Measurements from ENCODE around the gene GTF2H1.

Gene GTF2H1

DNA sequence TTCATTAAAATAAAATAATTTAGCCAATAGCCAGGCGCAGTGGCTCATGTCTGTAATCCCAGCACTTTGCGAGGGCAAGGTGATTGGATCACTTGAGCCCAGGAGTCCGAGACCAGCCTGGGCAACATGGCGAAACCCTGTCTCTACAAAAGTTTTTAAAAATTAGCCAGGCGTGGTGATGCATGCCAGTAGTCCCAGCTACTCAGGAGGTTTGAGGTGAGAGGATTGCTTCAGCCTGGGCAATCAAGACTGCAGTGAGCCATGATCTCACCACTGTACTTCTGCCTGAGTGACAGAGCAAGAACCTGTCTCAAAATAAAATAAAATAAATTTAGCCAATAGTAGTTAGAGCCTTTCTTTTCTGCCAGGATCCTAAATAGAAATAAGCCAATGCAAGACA lies 12.7 kb upstream of the GTF2H1 start:
- no peaks in the 10 kb centered on the region for H3F3A ChIP-seq (ENCODE audit: insufficient read depth, low read length)
- H4K20me1 ChIP-seq (ENCODE audit: insufficient read depth, low read length): no peaks in the 10 kb centered on the region
- TF ChIP-seq EZH2 (IDR thresholded peaks at IDR 0.05; ENCODE audit: borderline replicate concordance, low read length): no peak
- TF ChIP-seq, protein P1, sequence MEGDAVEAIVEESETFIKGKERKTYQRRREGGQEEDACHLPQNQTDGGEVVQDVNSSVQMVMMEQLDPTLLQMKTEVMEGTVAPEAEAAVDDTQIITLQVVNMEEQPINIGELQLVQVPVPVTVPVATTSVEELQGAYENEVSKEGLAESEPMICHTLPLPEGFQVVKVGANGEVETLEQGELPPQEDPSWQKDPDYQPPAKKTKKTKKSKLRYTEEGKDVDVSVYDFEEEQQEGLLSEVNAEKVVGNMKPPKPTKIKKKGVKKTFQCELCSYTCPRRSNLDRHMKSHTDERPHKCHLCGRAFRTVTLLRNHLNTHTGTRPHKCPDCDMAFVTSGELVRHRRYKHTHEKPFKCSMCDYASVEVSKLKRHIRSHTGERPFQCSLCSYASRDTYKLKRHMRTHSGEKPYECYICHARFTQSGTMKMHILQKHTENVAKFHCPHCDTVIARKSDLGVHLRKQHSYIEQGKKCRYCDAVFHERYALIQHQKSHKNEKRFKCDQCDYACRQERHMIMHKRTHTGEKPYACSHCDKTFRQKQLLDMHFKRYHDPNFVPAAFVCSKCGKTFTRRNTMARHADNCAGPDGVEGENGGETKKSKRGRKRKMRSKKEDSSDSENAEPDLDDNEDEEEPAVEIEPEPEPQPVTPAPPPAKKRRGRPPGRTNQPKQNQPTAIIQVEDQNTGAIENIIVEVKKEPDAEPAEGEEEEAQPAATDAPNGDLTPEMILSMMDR (IDR thresholded peaks at IDR 0.05; ENCODE audit: low read length): no peak
- no peaks in the 10 kb centered on the region for H3K27me3 ChIP-seq (ENCODE audit: insufficient read depth, low read length)
- H3K9me3 ChIP-seq (ENCODE audit: low read length): no peaks in the 10 kb centered on the region
- H2AFZ ChIP-seq (ENCODE audit: low read length): no peak overlapping the region
- no peaks in the 10 kb centered on the region for H3K4me1 ChIP-seq (ENCODE audit: insufficient read depth, low read length, severe bottlenecking)
- no peaks in the 10 kb centered on the region for H3K9me2 ChIP-seq (ENCODE audit: low read depth, low read length)
- H3K9ac ChIP-seq (ENCODE audit: low read length): no peak overlapping the region
- no peak overlapping the region for H3K4me2 ChIP-seq (ENCODE audit: low read length)
- peaks cover 64% of the 10 kb centered on the region for H3K36me3 ChIP-seq (ENCODE audit: insufficient read depth, low read length)
- no peak overlapping the region for H3K4me3 ChIP-seq (ENCODE audit: low read depth, low read length, poor library complexity, severe bottlenecking)
- no peaks in the 10 kb centered on the region for H3K79me2 ChIP-seq (ENCODE audit: insufficient read depth, low read length)
- no peak overlapping the region for H3K27ac ChIP-seq (ENCODE audit: low read depth, low read length, poor library complexity, severe bottlenecking)

DNA sequence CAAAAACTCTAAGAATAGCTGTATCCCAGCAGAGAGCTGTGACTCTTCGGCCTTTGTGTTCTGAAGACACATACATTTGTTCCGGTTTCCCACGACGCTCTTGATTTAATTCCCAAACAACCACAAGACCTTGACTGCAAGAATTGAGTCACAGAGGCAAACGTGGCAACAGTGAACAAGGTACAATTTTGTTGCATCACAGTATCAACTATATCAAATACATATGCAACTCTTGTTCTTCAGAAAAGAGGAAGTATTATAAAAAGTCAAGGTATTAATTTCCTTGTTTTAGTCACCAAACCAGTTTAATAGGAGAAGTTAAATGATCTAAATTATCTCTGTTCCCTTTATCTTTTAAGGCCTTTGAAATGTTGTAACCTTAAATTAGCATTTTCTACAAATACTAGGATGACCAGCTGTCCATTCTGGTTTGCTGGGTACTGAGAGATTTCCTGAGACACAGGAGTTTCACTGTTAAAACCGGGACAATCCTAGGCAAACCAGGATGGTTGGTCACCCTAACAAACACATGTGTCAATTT lies 11.5 kb upstream of the GTF2H1 start:
- Histone ChIP-seq H3K27me3 (ENCODE audit: insufficient read depth, low read length) (no peaks in the 10 kb centered on the region), H3K4me3 (ENCODE audit: low read depth, low read length, poor library complexity, severe bottlenecking) (no peak overlapping the region), H3K79me2 (ENCODE audit: insufficient read depth, low read length) (no peaks in the 10 kb centered on the region), H3F3A (ENCODE audit: insufficient read depth, low read length) (no peaks in the 10 kb centered on the region), H2AFZ (ENCODE audit: low read length) (no peak overlapping the region), H3K4me2 (ENCODE audit: low read length) (no peak overlapping the region), H3K9me3 (ENCODE audit: low read length) (no peaks in the 10 kb centered on the region), H4K20me1 (ENCODE audit: insufficient read depth, low read length) (no peaks in the 10 kb centered on the region), H3K4me1 (ENCODE audit: insufficient read depth, low read length, severe bottlenecking) (no peaks in the 10 kb centered on the region), H3K9ac (ENCODE audit: low read length) (no peak overlapping the region), H3K36me3 (ENCODE audit: insufficient read depth, low read length) (peaks cover 55% of the 10 kb centered on the region), H3K27ac (ENCODE audit: low read depth, low read length, poor library complexity, severe bottlenecking) (no peak overlapping the region), H3K9me2 (ENCODE audit: low read depth, low read length) (no peaks in the 10 kb centered on the region)
- no peak for TF ChIP-seq EZH2 (IDR thresholded peaks at IDR 0.05; ENCODE audit: borderline replicate concordance, low read length)
- TF ChIP-seq, protein P1 (IDR thresholded peaks at IDR 0.05; ENCODE audit: low read length): no peak

DNA sequence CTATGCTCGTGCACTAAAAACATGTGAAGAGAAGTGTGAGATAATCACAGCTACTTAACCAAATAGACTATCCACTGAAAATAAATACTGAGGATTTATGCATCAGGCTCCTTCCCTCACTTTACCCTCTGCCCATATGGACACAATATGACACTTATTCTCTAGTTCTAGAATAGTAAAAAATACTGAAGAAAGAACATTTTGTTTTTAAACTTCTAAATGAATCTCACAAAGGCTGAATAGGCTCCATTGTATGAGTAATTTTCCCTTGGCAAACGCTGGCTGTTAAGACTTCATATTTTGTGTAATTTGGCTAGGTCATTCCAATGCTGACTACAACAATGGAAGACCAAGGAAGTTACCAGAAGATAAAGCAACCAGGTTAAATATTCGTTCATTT lies 10.4 kb upstream of the GTF2H1 start:
- Histone ChIP-seq H2AFZ (ENCODE audit: low read length) (no peak overlapping the region), H3K9ac (ENCODE audit: low read length) (no peak overlapping the region), H3K4me2 (ENCODE audit: low read length) (no peak overlapping the region), H3K27ac (ENCODE audit: low read depth, low read length, poor library complexity, severe bottlenecking) (no peak overlapping the region), H3K9me3 (ENCODE audit: low read length) (no peaks in the 10 kb centered on the region), H3K79me2 (ENCODE audit: insufficient read depth, low read length) (peaks cover 5% of the 10 kb centered on the region; the same call in 1 of the 2 replicates), H3F3A (ENCODE audit: insufficient read depth, low read length) (no peaks in the 10 kb centered on the region), H3K36me3 (ENCODE audit: insufficient read depth, low read length) (peaks cover 51% of the 10 kb centered on the region), H3K27me3 (ENCODE audit: insufficient read depth, low read length) (no peaks in the 10 kb centered on the region), H3K4me3 (ENCODE audit: low read depth, low read length, poor library complexity, severe bottlenecking) (no peak overlapping the region), H3K9me2 (ENCODE audit: low read depth, low read length) (no peaks in the 10 kb centered on the region), H4K20me1 (ENCODE audit: insufficient read depth, low read length) (no peaks in the 10 kb centered on the region), H3K4me1 (ENCODE audit: insufficient read depth, low read length, severe bottlenecking) (no peaks in the 10 kb centered on the region)
- TF ChIP-seq, protein P1 (IDR thresholded peaks at IDR 0.05; ENCODE audit: low read length): no peak
- no peak for TF ChIP-seq EZH2 (IDR thresholded peaks at IDR 0.05; ENCODE audit: borderline replicate concordance, low read length)
